Neural crest cell (in vitro differentiated cells): ENCODE results near the gene FAM20B. TPM values are rescaled to one million over a fixed set of nuclear protein-coding genes. Genes with fewer than 3 reads are reported as not detected.

Experiments
- DNase-seq: peaks from one replicate; pipeline ENCODE4 v3.0.0; 2021; ENCODE audit warnings: low read depth, mixed read lengths, low spot score
- H3K27ac Mint-ChIP-seq: one replicate; pipeline ENCODE4 v1.8.0; 2021; ENCODE audit warnings: mild to moderate bottlenecking, mixed read lengths; ENCODE audit not compliant: unreplicated experiment
- H3K27me3 Mint-ChIP-seq: 2 replicates; pipeline ENCODE4 v1.8.0; 2021; ENCODE audit warnings: low read depth, mild to moderate bottlenecking, mixed read lengths
- H3K36me3 Mint-ChIP-seq: 2 replicates; pipeline ENCODE4 v1.8.0; 2021; ENCODE audit warnings: low read depth, mild to moderate bottlenecking, mixed read lengths
- H3K4me1 Mint-ChIP-seq: 2 replicates; pipeline ENCODE4 v1.8.0; 2021; ENCODE audit warnings: mixed read lengths
- H3K4me3 Mint-ChIP-seq: one replicate; pipeline ENCODE4 v1.8.0; 2021; ENCODE audit warnings: mild to moderate bottlenecking, mixed read lengths
- H3K9me3 Mint-ChIP-seq: 2 replicates; pipeline ENCODE4 v1.8.0; 2021; ENCODE audit warnings: mixed read lengths
- CTCF ChIP-seq: fragments of 200-600 bp; sonication (generic); conservative IDR thresholded peaks from 2 replicates; pipeline ENCODE4 v1.5.0; 2021; ENCODE audit warnings: antibody characterized with exemption, mild to moderate bottlenecking
- total RNA-seq: library from RNA; stranded (reverse); gene quantifications from 2 replicates; pipeline ENCODE4 v1.2.1, GENCODE V29; 2021

FAM20B gene
- total RNA-seq, 1 donor from 2014 or later = 39.7 TPM

GRCh38 chr1:179080866-179081686 is 55.4 kb downstream of the FAM20B start:
- no peak overlapping the region for H3K27ac Mint-ChIP-seq
- H3K27me3 Mint-ChIP-seq = peaks cover 2% of the 10 kb centered on the region
- no peaks in the 10 kb centered on the region for H3K36me3 Mint-ChIP-seq
- peak overlapping the region; percentile 91 for H3K4me3 Mint-ChIP-seq
- TF ChIP-seq CTCF = no peak
- no peak for DNase-seq
- no peaks in the 10 kb centered on the region for H3K9me3 Mint-ChIP-seq
- peaks cover 27% of the 10 kb centered on the region for H3K4me1 Mint-ChIP-seq

- H3K27ac Mint-ChIP-seq = peak within 1 kb of the TSS; percentile 96
- H3K9me3 Mint-ChIP-seq = no peaks in the 10 kb centered on the region
- H3K4me3 Mint-ChIP-seq = peak within 1 kb of the TSS; percentile 96
- peaks cover 27% of the 10 kb centered on the region for H3K4me1 Mint-ChIP-seq
- no peaks in the 10 kb centered on the region for H3K36me3 Mint-ChIP-seq
- H3K27me3 Mint-ChIP-seq = peaks cover 2% of the 10 kb centered on the region
- TF ChIP-seq CTCF = no peak
- DNase-seq = peak; percentile 71
Observed at GRCh38 chr1:179081687-179082332, 56.1 kb downstream of the FAM20B start, which contains the start of gene TOR3A. Gene TOR3A, plus strand, starts transcription at chr1:179082070. Its CDS starts 59 bp downstream, at chr1:179082129.

GRCh38 chr1:179082333-179082998 is 56.8 kb downstream of the FAM20B start:
- DNase-seq = peak; percentile 32
- H3K4me3 Mint-ChIP-seq = peak overlapping the region; percentile 96
- TF ChIP-seq CTCF = no peak
- H3K4me1 Mint-ChIP-seq = peaks cover 27% of the 10 kb centered on the region
- H3K27ac Mint-ChIP-seq = peak overlapping the region; percentile 96
- no peaks in the 10 kb centered on the region for H3K36me3 Mint-ChIP-seq
- no peaks in the 10 kb centered on the region for H3K9me3 Mint-ChIP-seq
- H3K27me3 Mint-ChIP-seq = peaks cover 2% of the 10 kb centered on the region

GRCh38 chr1:179082999-179083335 is 57.3 kb downstream of the FAM20B start:
- no peak for TF ChIP-seq CTCF
- H3K27me3 Mint-ChIP-seq = peaks cover 2% of the 10 kb centered on the region
- peak overlapping the region; percentile 96 for H3K27ac Mint-ChIP-seq
- no peaks in the 10 kb centered on the region for H3K9me3 Mint-ChIP-seq
- DNase-seq = no peak
- H3K4me1 Mint-ChIP-seq = peaks cover 27% of the 10 kb centered on the region
- no peaks in the 10 kb centered on the region for H3K36me3 Mint-ChIP-seq
- H3K4me3 Mint-ChIP-seq = peak overlapping the region; percentile 96

GRCh38 chr1:179083533-179083932 is 57.8 kb downstream of the FAM20B start:
- no peak for DNase-seq
- no peak overlapping the region for H3K27ac Mint-ChIP-seq
- peaks cover 27% of the 10 kb centered on the region for H3K4me1 Mint-ChIP-seq
- H3K27me3 Mint-ChIP-seq = peaks cover 2% of the 10 kb centered on the region
- H3K9me3 Mint-ChIP-seq = no peaks in the 10 kb centered on the region
- no peaks in the 10 kb centered on the region for H3K36me3 Mint-ChIP-seq
- peak overlapping the region; percentile 84 for H3K4me3 Mint-ChIP-seq
- no peak for TF ChIP-seq CTCF
